Liver (tissue), 9 donors: ENCODE data around the gene PPP1R13B. TPM values are rescaled to one million over a fixed set of nuclear protein-coding genes. Genes with fewer than 3 reads are reported as not detected.

Experiments
- DNase-seq: peaks from one replicate; pipeline ENCODE4 v3.0.0-alpha.2; 2017; ENCODE audit warnings: low spot score
- H3K27ac ChIP-seq, 2 donors: one replicate each; pipeline ENCODE4 v1.7.0; 2013; ENCODE audit warnings: inconsistent platforms in 2 of 2, low read length in 2 of 2, control low read depth in 1 of 2, low read depth in 1 of 2, mild to moderate bottlenecking in 1 of 2
- H3K27me3 ChIP-seq, 4 donors: one replicate each; pipeline versions ENCODE4 v1.6.1 to v1.7.0; 2013; ENCODE audit warnings: low read length in 3 of 4, inconsistent platforms in 1 of 4, mild to moderate bottlenecking in 1 of 4, moderate library complexity in 1 of 4; ENCODE audit not compliant: control insufficient read depth in 4 of 4, insufficient read depth in 4 of 4
- H3K36me3 ChIP-seq, 4 donors: one replicate each; pipeline versions ENCODE4 v1.6.1 to v1.7.0; 2013; ENCODE audit warnings: low read length in 3 of 4, mild to moderate bottlenecking in 3 of 4, low read depth in 1 of 4, moderate library complexity in 1 of 4; ENCODE audit not compliant: control insufficient read depth in 4 of 4, insufficient read depth in 3 of 4
- H3K4me1 ChIP-seq, 4 donors: one replicate each; pipeline versions ENCODE4 v1.6.1 to v1.7.0; 2013; ENCODE audit warnings: low read length in 3 of 4, mild to moderate bottlenecking in 3 of 4, moderate library complexity in 1 of 4; ENCODE audit not compliant: control insufficient read depth in 4 of 4, insufficient read depth in 4 of 4
- H3K4me3 ChIP-seq, 3 donors: one replicate each; pipeline versions ENCODE4 v1.6.1 to v1.7.0; 2013; ENCODE audit warnings: low read length in 3 of 3, control low read depth in 1 of 3, low read depth in 1 of 3, mild to moderate bottlenecking in 1 of 3
- H3K9ac ChIP-seq, 2 donors: one replicate each; pipeline ENCODE4 v1.7.0; 2013; ENCODE audit warnings: low read length in 2 of 2, mild to moderate bottlenecking in 2 of 2, moderate library complexity in 2 of 2, control low read depth in 1 of 2, low read depth in 1 of 2
- H3K9me3 ChIP-seq, 4 donors: one replicate each; pipeline versions ENCODE4 v1.6.1 to v1.7.0; 2013; ENCODE audit warnings: low read length in 3 of 4; ENCODE audit not compliant: control insufficient read depth in 4 of 4
- EGR1 ChIP-seq, 2 donors: IDR thresholded peaks; 2 replicates each; pipeline ENCODE4 v1.6.1; 2016 to 2018; ENCODE audit warnings: antibody characterized with exemption in 2 of 2, low read depth in 2 of 2
- FOXA1 ChIP-seq: IDR thresholded peaks from 2 replicates; pipeline ENCODE4 v1.6.1; 2016; ENCODE audit warnings: antibody characterized with exemption
- FOXA2 ChIP-seq: IDR thresholded peaks from 2 replicates; pipeline ENCODE4 v1.6.1; 2016; ENCODE audit warnings: antibody characterized with exemption
- GABPA ChIP-seq, 2 donors: IDR thresholded peaks in 1 of 2; conservative IDR thresholded peaks in 1 of 2; 2 replicates each; pipeline ENCODE4 v1.6.1; 2016; ENCODE audit warnings: antibody characterized with exemption in 2 of 2, mild to moderate bottlenecking in 1 of 2, moderate library complexity in 1 of 2
- HNF4A ChIP-seq, 2 donors: conservative IDR thresholded peaks; 2 replicates each; pipeline ENCODE4 v1.6.1; 2016; ENCODE audit warnings: antibody characterized with exemption in 2 of 2, mild to moderate bottlenecking in 2 of 2
- HNF4G ChIP-seq: IDR thresholded peaks from 2 replicates; pipeline ENCODE4 v1.6.1; 2016; ENCODE audit warnings: antibody characterized with exemption
- JUND ChIP-seq, 2 donors: IDR thresholded peaks; 2 replicates each; pipeline ENCODE4 v1.6.1; 2016; ENCODE audit warnings: antibody characterized with exemption in 2 of 2
- RAD21 ChIP-seq, 2 donors: IDR thresholded peaks; 2 replicates each; pipeline ENCODE4 v1.6.1; 2016; ENCODE audit warnings: antibody characterized with exemption in 2 of 2, mild to moderate bottlenecking in 2 of 2
- RXRA ChIP-seq, 2 donors: IDR thresholded peaks; 2 replicates each; pipeline ENCODE4 v1.6.1; 2017 to 2018; ENCODE audit warnings: antibody characterized with exemption in 2 of 2, mild to moderate bottlenecking in 1 of 2
- SP1 ChIP-seq: IDR thresholded peaks from 2 replicates; pipeline ENCODE4 v1.6.1; 2018; ENCODE audit warnings: antibody characterized with exemption, mild to moderate bottlenecking
- TAF1 ChIP-seq: conservative IDR thresholded peaks from 2 replicates; pipeline ENCODE4 v1.6.1; 2016; ENCODE audit warnings: antibody characterized with exemption, mild to moderate bottlenecking
- WGBS: extraction: QIAGEN DNeasy Blood & Tissue Kit; methylation state at CpG from one replicate; pipeline ENCODE4 v1.1.7; 2013; 5-methylcytosine and 5-hydroxymethylcytosine counted together
- polyA plus RNA-seq, 2 donors: library from polyadenylated mRNA; stranded (reverse) in 1 of 2; unstranded in 1 of 2; fragments of 200-250 nt in 1 of 2; fragments of >200 nt in 1 of 2; fragmentation: Nextera tagmentation in 1 of 2; extraction: Ambion mirVana in 1 of 2; gene quantifications; one replicate each; pipeline versions ENCODE4 v1.2.1 to v1.2.3, GENCODE V29; 2013 to 2015
- total RNA-seq, 2 donors: library from RNA; depleted of rRNA; stranded (reverse); fragments of >200 nt; gene quantifications; one replicate each; pipeline ENCODE4 v1.2.3, GENCODE V29; 2014
- TF ChIP-seq, protein P1 (sequence below): IDR thresholded peaks from 2 replicates; pipeline ENCODE4 v1.6.1; 2016; ENCODE audit warnings: antibody characterized with exemption
- TF ChIP-seq, protein P2 (sequence below): IDR thresholded peaks from 2 replicates; pipeline ENCODE4 v1.6.1; 2016; ENCODE audit warnings: antibody characterized with exemption
- TF ChIP-seq, protein P3 (sequence below): IDR thresholded peaks from 2 replicates; pipeline ENCODE4 v1.6.1; 2016; ENCODE audit warnings: antibody characterized with exemption, mild to moderate bottlenecking
- TF ChIP-seq, protein P4 (sequence below): IDR thresholded peaks from 2 replicates; pipeline ENCODE4 v1.6.1; 2016; ENCODE audit warnings: antibody characterized with exemption
- donor health status: healthy.
- donor health status: healthy.
- donor health status: healthy.
- donor health status: healthy.
- donor health status: healthy.

PPP1R13B gene
- total and polyA plus RNA-seq, 4 donors = 3.2 to 15.1 (median 5.1) TPM

DNA sequence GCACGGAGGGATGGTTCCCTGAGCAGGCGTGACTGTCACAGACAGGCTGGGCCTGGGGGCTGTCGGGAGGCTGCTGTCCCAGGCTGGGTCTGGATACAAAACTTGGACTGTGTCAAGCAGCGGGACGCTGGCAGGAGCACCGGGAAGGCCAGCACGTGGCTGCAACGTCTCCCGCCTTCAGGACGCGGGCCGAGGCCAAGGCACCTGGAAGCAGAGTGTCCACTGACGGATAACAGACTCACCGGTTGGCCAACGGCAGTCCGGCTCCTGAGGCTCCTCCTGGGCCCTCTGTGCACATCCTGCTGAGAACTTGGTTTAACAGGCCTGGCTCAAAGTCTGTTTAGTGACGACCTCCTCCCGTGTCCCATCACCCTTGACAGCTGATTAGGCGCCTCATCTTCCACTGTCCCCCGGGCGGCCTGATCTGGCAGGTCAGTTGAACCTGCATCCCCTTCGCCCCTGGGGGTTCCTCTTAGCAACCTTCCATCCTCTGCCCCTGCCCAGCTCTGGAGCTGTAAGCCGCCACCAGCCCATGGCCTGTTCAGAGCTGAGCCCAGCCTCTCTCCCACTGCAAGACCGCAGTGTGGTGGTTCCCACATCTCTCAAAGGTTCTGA, 134.6 kb downstream of the PPP1R13B start:
- no peak for DNase-seq
- TF ChIP-seq, protein P1, sequence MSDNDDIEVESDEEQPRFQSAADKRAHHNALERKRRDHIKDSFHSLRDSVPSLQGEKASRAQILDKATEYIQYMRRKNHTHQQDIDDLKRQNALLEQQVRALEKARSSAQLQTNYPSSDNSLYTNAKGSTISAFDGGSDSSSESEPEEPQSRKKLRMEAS = no peak
- no peak for TF ChIP-seq SP1
- TF ChIP-seq GABPA (IDR thresholded peaks at IDR 0.05 in 1 of 2, conservative IDR thresholded peaks at IDR 0.05 in 1 of 2) = no peak
- no peak for TF ChIP-seq EGR1 (IDR thresholded peaks at IDR 0.05; ENCODE audit: low read depth in 2 of 2)
- no peak for TF ChIP-seq HNF4A (conservative IDR thresholded peaks at IDR 0.05)
- TF ChIP-seq TAF1 = no peak
- TF ChIP-seq HNF4G = no peak
- no peak for TF ChIP-seq JUND (IDR thresholded peaks at IDR 0.05)
- TF ChIP-seq RAD21 (IDR thresholded peaks at IDR 0.05) = no peak
- H3K27me3 ChIP-seq = no peaks in the 10 kb centered on the region
- H3K4me1 ChIP-seq = peaks cover 0 to 18% (median 8%) of the 10 kb centered on the region in 4 donors
- H3K9ac ChIP-seq = no peak overlapping the region
- no peak overlapping the region for H3K27ac ChIP-seq
- H3K4me3 ChIP-seq = no peak overlapping the region
- H3K9me3 ChIP-seq = no peaks in the 10 kb centered on the region
- 86% methylated on average over 24 of the region's 24 CpGs for WGBS
- no peaks in the 10 kb centered on the region for H3K36me3 ChIP-seq

DNA sequence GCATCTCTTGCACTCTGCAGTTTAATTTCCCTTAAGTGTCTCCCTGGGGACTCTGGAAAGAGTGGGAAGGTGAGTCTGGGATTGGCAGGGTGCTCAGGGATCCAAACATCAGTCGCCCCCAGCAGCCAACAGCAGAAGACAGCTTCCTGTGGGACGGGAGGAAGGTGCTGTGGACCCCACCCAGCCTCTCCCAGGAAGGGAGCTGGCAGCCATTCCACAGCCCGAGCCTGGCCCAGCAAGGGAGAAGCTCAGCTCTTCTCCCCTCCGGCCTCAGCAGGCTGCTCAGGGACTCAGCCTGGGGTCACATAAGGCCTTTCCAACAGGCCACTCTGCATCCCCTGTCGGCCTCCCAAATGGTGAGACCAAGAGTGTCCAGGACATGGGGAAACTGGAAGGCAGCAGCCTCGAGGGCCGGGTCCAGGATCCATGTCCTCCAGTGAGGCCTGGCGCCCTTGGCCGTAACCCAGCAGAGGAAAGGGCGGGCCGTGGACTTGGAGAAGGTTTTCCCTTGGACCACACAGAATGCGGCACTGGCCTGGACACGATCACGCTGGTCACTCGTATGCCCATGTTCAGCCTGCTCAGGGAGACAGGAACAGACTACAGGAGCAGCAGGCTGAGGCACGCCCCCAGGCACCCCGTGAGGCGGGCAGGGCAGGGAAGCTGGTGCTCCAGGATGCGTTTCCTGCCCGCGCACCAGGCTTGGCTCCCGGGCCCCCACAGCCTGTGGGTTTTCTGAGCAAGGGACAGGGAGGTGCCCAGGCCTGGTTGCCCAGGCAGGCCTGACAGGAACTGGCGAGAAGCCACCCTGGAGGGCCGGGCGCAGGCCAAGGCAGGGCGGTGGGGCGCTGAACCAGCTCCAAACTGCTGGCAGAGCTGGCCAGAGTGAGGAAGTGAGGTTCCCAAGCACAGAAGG, 135.6 kb downstream of the PPP1R13B start:
- H3K36me3 ChIP-seq = no peaks in the 10 kb centered on the region
- 67% methylated on average over 27 of the region's 27 CpGs for WGBS
- H3K27ac ChIP-seq = no peak overlapping the region
- H3K27me3 ChIP-seq = no peaks in the 10 kb centered on the region
- H3K4me3 ChIP-seq = no peak overlapping the region
- no peak overlapping the region for H3K9ac ChIP-seq
- DNase-seq = no peak
- H3K4me1 ChIP-seq = peaks cover 0 to 13% (median 8%) of the 10 kb centered on the region in 4 donors
- TF ChIP-seq RAD21 (IDR thresholded peaks at IDR 0.05) = no peak
- no peaks in the 10 kb centered on the region for H3K9me3 ChIP-seq

DNA sequence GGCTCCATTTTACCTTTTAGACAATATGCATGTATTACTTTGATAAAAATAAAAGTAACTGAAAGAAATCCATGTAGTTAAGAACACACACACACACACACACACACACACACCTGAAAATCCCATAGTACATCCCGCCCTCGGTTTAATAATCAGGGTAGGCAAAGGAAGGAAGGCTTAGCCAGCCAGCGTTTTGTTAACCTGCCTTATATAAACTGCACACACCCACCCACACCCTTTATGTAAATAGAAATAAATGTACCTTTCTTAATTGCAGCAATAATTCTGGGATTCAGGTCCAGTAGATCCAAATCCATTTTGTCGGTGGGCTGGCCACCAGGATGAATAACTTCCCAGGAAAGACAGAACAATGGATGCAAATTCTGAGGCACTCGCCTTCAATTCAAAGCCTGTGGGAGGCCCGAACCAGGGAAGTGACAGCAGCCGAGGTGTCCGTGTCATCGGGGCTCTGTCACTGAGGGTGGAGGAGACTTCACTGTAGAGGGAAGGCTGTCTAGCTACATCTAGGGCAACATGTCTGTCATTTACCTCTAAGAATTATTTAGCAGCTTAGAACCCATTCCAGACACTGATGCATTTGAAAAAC, 136.5 kb downstream of the PPP1R13B start:
- no peak overlapping the region for H3K4me3 ChIP-seq
- H3K4me1 ChIP-seq = peaks cover 0 to 9% (median 5%) of the 10 kb centered on the region in 4 donors
- no peak overlapping the region for H3K27ac ChIP-seq
- no peak for DNase-seq
- TF ChIP-seq JUND (IDR thresholded peaks at IDR 0.05) = no peak
- no peak for TF ChIP-seq RXRA (IDR thresholded peaks at IDR 0.05)
- TF ChIP-seq EGR1 (IDR thresholded peaks at IDR 0.05; ENCODE audit: low read depth in 2 of 2) = no peak
- TF ChIP-seq HNF4A (conservative IDR thresholded peaks at IDR 0.05) = no peak
- TF ChIP-seq GABPA (IDR thresholded peaks at IDR 0.05 in 1 of 2, conservative IDR thresholded peaks at IDR 0.05 in 1 of 2) = no peak
- TF ChIP-seq, protein P2, sequence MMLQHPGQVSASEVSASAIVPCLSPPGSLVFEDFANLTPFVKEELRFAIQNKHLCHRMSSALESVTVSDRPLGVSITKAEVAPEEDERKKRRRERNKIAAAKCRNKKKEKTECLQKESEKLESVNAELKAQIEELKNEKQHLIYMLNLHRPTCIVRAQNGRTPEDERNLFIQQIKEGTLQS = no peak
- no peak for TF ChIP-seq FOXA2
- TF ChIP-seq, protein P3, sequence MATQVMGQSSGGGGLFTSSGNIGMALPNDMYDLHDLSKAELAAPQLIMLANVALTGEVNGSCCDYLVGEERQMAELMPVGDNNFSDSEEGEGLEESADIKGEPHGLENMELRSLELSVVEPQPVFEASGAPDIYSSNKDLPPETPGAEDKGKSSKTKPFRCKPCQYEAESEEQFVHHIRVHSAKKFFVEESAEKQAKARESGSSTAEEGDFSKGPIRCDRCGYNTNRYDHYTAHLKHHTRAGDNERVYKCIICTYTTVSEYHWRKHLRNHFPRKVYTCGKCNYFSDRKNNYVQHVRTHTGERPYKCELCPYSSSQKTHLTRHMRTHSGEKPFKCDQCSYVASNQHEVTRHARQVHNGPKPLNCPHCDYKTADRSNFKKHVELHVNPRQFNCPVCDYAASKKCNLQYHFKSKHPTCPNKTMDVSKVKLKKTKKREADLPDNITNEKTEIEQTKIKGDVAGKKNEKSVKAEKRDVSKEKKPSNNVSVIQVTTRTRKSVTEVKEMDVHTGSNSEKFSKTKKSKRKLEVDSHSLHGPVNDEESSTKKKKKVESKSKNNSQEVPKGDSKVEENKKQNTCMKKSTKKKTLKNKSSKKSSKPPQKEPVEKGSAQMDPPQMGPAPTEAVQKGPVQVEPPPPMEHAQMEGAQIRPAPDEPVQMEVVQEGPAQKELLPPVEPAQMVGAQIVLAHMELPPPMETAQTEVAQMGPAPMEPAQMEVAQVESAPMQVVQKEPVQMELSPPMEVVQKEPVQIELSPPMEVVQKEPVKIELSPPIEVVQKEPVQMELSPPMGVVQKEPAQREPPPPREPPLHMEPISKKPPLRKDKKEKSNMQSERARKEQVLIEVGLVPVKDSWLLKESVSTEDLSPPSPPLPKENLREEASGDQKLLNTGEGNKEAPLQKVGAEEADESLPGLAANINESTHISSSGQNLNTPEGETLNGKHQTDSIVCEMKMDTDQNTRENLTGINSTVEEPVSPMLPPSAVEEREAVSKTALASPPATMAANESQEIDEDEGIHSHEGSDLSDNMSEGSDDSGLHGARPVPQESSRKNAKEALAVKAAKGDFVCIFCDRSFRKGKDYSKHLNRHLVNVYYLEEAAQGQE = no peak
- TF ChIP-seq, protein P4, sequence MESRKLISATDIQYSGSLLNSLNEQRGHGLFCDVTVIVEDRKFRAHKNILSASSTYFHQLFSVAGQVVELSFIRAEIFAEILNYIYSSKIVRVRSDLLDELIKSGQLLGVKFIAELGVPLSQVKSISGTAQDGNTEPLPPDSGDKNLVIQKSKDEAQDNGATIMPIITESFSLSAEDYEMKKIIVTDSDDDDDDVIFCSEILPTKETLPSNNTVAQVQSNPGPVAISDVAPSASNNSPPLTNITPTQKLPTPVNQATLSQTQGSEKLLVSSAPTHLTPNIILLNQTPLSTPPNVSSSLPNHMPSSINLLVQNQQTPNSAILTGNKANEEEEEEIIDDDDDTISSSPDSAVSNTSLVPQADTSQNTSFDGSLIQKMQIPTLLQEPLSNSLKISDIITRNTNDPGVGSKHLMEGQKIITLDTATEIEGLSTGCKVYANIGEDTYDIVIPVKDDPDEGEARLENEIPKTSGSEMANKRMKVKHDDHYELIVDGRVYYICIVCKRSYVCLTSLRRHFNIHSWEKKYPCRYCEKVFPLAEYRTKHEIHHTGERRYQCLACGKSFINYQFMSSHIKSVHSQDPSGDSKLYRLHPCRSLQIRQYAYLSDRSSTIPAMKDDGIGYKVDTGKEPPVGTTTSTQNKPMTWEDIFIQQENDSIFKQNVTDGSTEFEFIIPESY = no peak
- TF ChIP-seq, protein P1 = no peak
- TF ChIP-seq FOXA1 = no peak
- TF ChIP-seq HNF4G = no peak
- no peak for TF ChIP-seq SP1
- no peaks in the 10 kb centered on the region for H3K36me3 ChIP-seq
- H3K9me3 ChIP-seq = no peaks in the 10 kb centered on the region
- no peak overlapping the region for H3K9ac ChIP-seq
- no peaks in the 10 kb centered on the region for H3K27me3 ChIP-seq
- 76% methylated on average over 9 of the region's 9 CpGs for WGBS
